SK-N-SH (cell line): ENCODE results near the gene MAP7D2.

Source experiments
- CHD2 ChIP-seq: fragments of 150-350 bp; IDR thresholded peaks from 2 replicates; pipeline ENCODE4 v1.6.1; 2018; ENCODE audit warnings: low read length; ENCODE audit not compliant: partially characterized antibody
- CTCF ChIP-seq: fragments of 200-600 bp; sonication (generic); IDR thresholded peaks from 2 replicates; pipeline ENCODE4 v1.6.1; 2017; ENCODE audit warnings: antibody characterized with exemption, mild to moderate bottlenecking, moderate library complexity
- EP300 ChIP-seq, 2 experiments: IDR thresholded peaks; 2 replicates each; pipeline versions ENCODE4 v1.4.0 to v1.6.1; 2012; ENCODE audit warnings: borderline replicate concordance in 1 of 2, low read depth in 1 of 2, low read length in 1 of 2
- GABPA ChIP-seq: IDR thresholded peaks from 2 replicates; pipeline ENCODE4 v1.4.0; 2012; ENCODE audit warnings: low read depth, mild to moderate bottlenecking
- GATA2 ChIP-seq: sonication (generic); formaldehyde crosslinking; IDR thresholded peaks from 2 replicates; pipeline ENCODE4 v1.5.0; 2020; ENCODE audit warnings: mild to moderate bottlenecking, missing genetic modification reagents
- IRF3 ChIP-seq: fragments of 150-350 bp; IDR thresholded peaks from 2 replicates; pipeline ENCODE4 v1.6.1; 2016; ENCODE audit warnings: mild to moderate bottlenecking, low read depth, low read length
- MXI1 ChIP-seq: IDR thresholded peaks from 2 replicates; pipeline ENCODE4 v1.6.1; 2012; ENCODE audit warnings: mild to moderate bottlenecking, low read depth, low read length, improper control_type of control experiment
- POLR2AphosphoS5 ChIP-seq: IDR thresholded peaks from 2 replicates; pipeline ENCODE4 v1.6.1; 2012; ENCODE audit warnings: low read depth, low read length
- RAD21 ChIP-seq: IDR thresholded peaks from 2 replicates; pipeline ENCODE4 v1.6.1; 2012; ENCODE audit warnings: mild to moderate bottlenecking, low read length
- RCOR1 ChIP-seq: fragments of 150-350 bp; IDR thresholded peaks from 2 replicates; pipeline ENCODE4 v1.6.1; 2017; ENCODE audit warnings: antibody characterized with exemption, low read length
- REST ChIP-seq: IDR thresholded peaks from 2 replicates; pipeline ENCODE4 v1.6.1; 2012; ENCODE audit warnings: mild to moderate bottlenecking, low read depth, low read length, moderate library complexity
- USF2 ChIP-seq: fragments of 150-350 bp; IDR thresholded peaks from 2 replicates; pipeline ENCODE4 v1.6.1; 2017; ENCODE audit warnings: antibody characterized with exemption, low read length, low read depth, borderline replicate concordance

- TF ChIP-seq CHD2 = no peak
- no peak for TF ChIP-seq REST
- no peak for TF ChIP-seq CTCF
- no peak for TF ChIP-seq MXI1
- no peak for TF ChIP-seq RAD21
- TF ChIP-seq IRF3 = no peak
- TF ChIP-seq GATA2 = no peak
- TF ChIP-seq USF2 = no peak
- no peak for TF ChIP-seq RCOR1
- TF ChIP-seq GABPA = no peak
- TF ChIP-seq POLR2AphosphoS5 = no peak
- TF ChIP-seq EP300 (IDR thresholded peaks at IDR 0.05; ENCODE audit: borderline replicate concordance in 1 of 2, low read depth in 1 of 2, low read length in 1 of 2) = no peak
Measured at GRCh38 chrX:20042221-20042620, 74.5 kb downstream of the MAP7D2 start.
